Stimulated activated CD8-positive, alpha-beta memory T cell treated with anti-CD3 and anti-CD28 coated beads, Interleukin-7, amount 100 ng/mL, for 4 hours (primary cell): ENCODE measurements around the gene FAM90A26.
"Not testable (repeated sequence)": the region's sequence is repeated elsewhere in the genome, so short reads cannot be mapped to it uniquely, and the experiment has no call there.

Experiments
- DNase-seq, 2 donors: peaks; one replicate each; pipeline ENCODE4 v3.0.0-alpha.2; 2020; ENCODE audit warnings: low read depth in 2 of 2

Gene FAM90A26, protein sequence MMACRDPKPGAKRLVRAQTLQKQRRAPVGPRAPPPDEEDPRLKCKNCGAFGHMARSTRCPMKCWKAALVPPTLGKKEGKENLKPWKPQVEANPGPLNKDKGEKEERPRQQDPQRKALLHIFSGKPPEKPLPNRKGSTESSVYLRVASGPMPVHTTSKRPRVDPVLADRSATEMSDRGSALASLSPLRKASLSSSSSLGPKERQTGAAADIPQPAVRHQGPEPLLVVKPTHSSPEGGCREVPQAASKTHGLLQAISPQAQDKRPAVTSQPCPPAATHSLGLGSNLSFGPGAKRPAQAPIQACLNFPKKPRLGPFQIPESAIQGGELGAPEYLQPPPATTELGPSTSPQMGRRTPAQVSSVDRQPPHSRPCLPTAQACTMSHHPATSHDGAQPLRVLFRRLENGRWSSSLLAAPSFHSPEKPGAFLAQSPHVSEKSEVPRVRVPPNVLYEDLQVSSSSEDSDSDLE

DNA sequence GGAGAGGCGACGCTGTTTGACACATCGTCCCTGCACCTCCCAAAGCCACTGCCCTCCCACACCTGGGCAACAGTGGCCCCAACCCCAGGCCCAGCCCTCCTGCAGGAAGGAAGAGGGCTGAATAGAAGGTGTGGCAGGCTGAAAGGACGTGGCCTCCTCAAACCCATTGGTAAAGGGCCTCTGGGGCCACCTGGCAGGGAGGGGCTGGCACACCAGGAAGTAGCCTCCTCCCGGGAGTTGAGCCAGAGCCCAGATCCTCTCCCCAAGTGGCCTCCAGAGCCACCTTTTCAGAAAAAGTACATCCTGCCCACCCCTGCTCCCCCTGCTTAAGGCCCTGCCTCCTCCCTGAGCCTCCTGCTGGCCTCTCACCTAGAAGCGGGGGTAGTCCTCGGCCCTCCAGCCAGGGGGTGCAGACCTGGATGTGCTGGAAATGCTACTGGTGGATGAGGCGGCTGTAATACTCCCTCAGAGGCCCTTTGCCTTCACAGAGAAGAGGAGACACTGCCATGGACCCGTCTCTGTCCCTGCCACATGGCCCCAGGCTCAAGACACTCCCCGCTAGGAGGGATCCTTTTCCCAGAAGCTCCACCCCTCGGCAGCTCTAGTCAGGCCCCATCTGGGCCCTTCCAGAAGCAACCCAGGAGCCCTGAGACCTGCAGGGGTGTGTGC, at the start of gene FAM90A26:
Gene FAM90A26 (plus strand): TSS at position 619 of the 669 bp plus-strand sequence. CDS start 2,764 bp downstream, outside the sequence.
- not testable (repeated sequence) for DNase-seq

DNA sequence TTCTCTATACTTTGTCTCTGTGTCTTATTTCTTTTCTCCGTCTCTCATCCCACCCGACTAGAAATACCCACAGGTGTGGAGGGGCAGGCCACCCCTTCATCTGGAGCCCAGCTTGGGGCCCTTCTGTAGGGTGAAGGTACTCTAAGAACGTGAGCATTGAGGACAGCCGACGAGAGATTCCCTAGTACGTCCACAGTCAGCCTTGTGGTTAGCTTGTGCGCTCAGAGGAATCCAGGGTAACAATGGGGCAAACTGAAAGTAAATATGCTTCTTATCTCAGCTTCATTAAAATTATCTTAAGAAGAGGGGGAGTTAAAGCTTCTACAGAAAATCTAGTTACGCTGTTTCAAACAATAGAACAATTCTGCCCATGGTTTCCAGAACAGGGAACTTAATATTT, 47.5 kb upstream of the FAM90A26 start:
- DNase-seq: not testable (repeated sequence)

GRCh38 chr4:9123572-9124007, 46.6 kb upstream of the FAM90A26 start:
- DNase-seq: peak in 1 of 2 donors; percentile 5

DNA sequence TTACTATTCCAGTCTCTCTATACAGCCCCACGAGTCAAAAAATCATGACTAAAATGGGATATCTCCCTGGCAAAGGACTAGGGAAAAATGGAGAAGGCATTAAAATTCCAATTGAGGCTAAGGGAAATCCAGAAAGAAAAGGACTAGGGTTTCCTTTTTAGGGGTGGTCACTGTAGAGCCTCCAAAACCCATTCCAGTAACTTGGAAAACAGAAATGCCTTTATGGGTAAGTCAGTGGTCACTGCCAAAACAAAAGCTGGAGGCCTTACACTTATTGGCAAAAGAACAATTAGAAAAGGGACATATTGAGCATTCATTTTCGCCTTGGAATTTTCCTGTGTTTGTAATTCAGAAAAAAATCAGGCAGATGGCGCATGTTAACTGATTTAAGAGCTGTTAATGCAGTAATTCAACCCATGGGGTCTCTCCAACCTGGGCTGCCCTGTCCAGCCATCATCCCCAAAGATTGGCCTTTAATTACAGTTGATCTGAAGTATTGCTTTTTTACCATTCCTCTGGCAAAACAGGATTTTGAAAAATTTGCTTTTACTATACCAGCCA, 44.5 kb upstream of the FAM90A26 start:
- not testable (repeated sequence) for DNase-seq

GRCh38 chr4:9131420-9131819, 38.8 kb upstream of the FAM90A26 start:
- DNase-seq: not testable (repeated sequence)

GRCh38 chr4:9132849-9133248, 37.4 kb upstream of the FAM90A26 start:
- not testable (repeated sequence) for DNase-seq

DNA sequence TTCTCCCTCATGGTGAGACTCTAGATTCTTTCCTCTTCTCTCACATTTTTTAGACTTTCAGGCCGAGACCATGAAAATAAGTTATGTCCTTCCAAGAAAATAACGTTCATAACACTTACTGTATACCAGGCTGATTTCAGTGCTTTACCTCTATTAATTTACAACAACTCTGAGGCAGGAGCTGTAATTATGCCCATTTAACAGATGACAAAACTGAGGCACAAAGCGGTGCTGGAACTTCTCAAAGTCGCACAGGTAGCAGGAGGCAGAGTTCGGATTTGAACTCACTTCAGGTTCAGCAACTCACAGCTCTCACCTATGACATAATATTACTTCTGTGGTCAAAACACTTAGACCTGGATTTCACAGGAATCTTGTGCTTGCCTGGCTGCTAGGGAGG, 36.2 kb upstream of the FAM90A26 start:
- DNase-seq: not testable (repeated sequence)

GRCh38 chr4:9134556-9134955, 35.7 kb upstream of the FAM90A26 start:
- not testable (repeated sequence) for DNase-seq

DNA sequence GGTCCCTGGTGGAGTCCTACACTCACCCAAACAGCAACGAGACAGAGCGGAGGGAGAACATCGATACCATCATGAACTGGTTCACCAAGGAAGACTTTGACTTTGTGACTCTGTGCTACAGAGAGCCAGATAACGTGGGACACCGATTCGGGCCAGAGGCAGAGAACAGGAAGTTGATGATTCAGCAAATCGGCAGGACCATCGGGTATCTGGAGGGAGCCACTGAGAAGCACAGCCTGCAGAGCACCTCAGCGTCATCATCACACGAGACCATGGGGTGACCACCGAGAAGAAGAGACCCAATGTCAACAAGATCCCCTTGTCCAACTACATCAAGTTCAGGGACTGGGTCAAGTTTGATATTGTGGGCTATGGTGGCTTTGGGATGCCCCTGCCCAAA, 29.2 kb upstream of the FAM90A26 start:
- not testable (repeated sequence) for DNase-seq

DNA sequence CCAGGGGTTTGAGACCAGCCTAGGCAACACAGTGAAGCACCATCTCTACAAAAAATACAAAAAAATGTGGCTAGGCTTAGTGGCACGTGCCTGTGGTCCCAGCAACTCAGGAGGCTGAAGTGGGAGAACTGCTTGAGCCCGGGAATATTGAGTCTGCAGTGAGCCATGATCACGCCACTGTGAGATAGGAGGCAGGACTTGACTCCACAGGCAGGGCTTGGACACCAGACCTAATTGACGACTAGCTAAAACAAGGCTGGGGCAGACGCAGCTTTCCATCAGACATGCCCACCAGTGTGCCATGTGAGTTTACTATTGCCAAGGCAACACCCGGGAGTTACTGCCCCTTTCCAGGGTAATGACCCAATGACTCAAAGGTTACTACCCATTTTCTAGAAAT, 27.4 kb upstream of the FAM90A26 start:
- DNase-seq: not testable (repeated sequence)

DNA sequence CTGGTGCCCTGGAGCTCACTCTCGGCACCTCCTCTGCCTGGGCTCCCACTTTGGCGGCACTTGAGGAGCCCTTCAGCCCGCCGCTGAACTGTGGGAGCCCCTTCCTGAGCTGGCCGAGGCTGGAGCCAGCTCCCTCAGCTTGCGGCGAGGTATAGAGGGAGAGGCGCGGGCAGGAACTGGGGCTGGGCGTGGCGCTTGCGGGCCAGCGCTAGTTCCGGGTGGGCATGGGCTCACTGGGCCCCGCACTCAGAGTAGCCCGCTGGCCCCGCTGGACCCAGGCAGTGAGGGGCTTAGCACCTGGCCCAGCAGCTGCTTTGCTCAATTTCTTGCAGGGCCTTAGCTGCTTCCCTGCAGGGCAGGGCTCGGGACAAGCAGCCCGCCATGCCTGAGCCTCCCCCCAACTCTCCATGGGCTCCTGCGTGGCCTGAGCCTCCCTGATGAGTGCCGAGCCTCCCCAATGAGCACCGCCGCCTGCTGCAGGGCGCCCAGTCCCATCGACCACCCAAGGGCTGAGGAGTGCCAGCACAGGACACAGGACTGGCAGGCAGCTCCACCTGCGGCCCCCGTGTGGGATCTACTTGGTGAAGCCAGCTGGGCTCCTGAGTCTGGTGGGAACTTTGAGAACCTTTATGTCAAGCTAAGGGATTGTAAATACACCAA, 26.7 kb upstream of the FAM90A26 start:
- no peak for DNase-seq

GRCh38 chr4:9146967-9147366, 23.2 kb upstream of the FAM90A26 start:
- no peak for DNase-seq

GRCh38 chr4:9147368-9147767, 22.8 kb upstream of the FAM90A26 start:
- not testable (repeated sequence) for DNase-seq

DNA sequence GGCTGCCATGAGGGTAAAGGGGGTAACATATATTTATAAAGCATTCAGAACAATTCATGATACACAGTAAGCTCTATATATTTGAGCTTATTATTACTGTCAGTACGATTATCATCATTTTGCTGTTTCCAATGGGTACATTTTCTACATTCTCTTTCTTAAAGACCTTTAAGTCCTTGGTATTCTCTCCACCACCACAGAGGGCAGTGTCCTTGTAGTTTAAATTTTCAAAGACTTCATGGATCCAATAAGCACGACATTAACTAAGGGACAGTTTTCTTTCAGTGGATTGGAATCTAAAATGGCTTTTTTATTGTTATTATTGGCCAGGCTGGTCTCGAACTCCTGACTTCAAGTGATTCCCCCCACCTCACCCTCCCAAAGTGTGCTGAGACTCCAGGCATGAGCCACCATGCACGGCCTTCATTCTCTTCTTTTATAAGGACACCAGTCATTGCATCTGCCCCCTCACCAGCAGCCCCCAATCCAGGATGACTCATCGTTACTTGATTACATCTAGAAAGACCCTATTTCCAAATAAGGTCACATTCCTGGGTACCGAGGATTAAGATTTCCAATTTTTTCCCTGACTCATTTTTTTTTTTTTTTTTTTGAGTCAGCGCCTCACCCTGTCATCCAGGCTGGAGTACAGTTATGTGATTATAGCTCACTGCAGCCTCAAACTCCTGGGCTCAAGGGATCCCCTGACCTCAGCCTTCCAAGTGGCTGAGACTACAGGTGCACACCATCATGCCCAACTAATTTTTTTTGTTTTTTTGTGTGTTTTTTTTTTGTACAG, 21.4 kb upstream of the FAM90A26 start:
- not testable (repeated sequence) for DNase-seq

- DNase-seq: not testable (repeated sequence)
Measured at GRCh38 chr4:9151809-9152179, 18.4 kb upstream of the FAM90A26 start.

GRCh38 chr4:9152180-9153007, 17.8 kb upstream of the FAM90A26 start:
- peak; percentile 94 to 95 for DNase-seq

DNA sequence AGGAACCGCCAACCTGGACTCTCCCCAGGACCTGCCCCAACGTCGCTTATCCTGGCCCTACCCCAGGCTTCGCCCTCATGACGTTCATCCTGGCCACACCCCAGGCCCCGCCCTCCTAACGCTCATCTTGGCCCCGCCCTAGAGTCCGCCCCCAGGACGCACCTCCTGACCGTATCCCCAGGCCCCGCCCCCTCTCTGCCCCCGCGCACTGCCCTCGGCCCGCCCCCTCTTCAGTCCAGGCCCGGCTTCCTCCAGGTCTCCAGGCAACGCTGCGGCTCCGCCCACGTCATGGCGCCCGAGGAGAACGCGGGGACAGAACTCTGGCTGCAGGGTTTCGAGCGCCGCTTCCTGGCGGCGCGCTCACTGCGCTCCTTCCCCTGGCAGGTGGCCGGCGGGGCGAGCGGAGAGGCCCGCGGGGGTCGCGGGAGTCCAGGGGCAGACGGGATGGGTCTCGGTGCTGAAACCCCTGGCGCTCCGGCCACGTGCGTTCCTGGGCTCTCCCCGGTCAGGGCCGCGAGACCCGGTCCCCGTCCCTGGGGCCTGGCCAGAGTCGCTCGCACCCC, 17.1 kb upstream of the FAM90A26 start:
- peak; percentile 90 to 91 for DNase-seq

GRCh38 chr4:9153571-9154157, 16.5 kb upstream of the FAM90A26 start:
- DNase-seq: not testable (repeated sequence)

- not testable (repeated sequence) for DNase-seq
Measured at GRCh38 chr4:9155101-9155886, 14.9 kb upstream of the FAM90A26 start.
